Activated CD8-positive, alpha-beta memory T cell treated with anti-CD3 and anti-CD28 coated beads, Interleukin-2, amount 10 ng/mL, durations not matched to agents 7 days and 5 days (primary cell): ENCODE results near the gene NRP1. TPM values are rescaled to one million over a fixed set of nuclear protein-coding genes. Genes with fewer than 3 reads are reported as not detected.

Experiments used
- ATAC-seq: fragments of 150-1000 bp; cut with Tn5 transposase; one replicate; pipeline ENCODE4 v1.10.0; 2021; ENCODE audit warnings: moderate library complexity
- CTCF ChIA-PET: fragments of 350-600 bp; sonication (Branson Sonifier 250); formaldehyde crosslinking; loops from one replicate; lab custom pipeline; 2021; ENCODE audit warnings: antibody characterized with exemption; lab: Charles Lee
- DNase-seq: peaks from one replicate; pipeline ENCODE4 v3.0.0-alpha.2; 2020
- H3K27ac Mint-ChIP-seq: one replicate; pipeline ENCODE4 v1.8.0; 2021; ENCODE audit warnings: mild to moderate bottlenecking, mixed read lengths
- H3K27me3 Mint-ChIP-seq: one replicate; pipeline ENCODE4 v1.8.0; 2021; ENCODE audit warnings: mixed read lengths
- H3K36me3 Mint-ChIP-seq: one replicate; pipeline ENCODE4 v1.8.0; 2021; ENCODE audit warnings: mild to moderate bottlenecking, mixed read lengths
- H3K4me1 Mint-ChIP-seq: one replicate; pipeline ENCODE4 v1.8.0; 2021; ENCODE audit warnings: mixed read lengths
- H3K4me3 Mint-ChIP-seq: one replicate; pipeline ENCODE4 v1.8.0; 2021; ENCODE audit warnings: mild to moderate bottlenecking, moderate library complexity, mixed read lengths
- H3K9me3 Mint-ChIP-seq: one replicate; pipeline ENCODE4 v1.8.0; 2022; ENCODE audit warnings: low read depth, mixed read lengths
- total RNA-seq, 2 experiments: library from RNA; stranded (reverse); gene quantifications; one replicate each; pipeline ENCODE4 v1.2.3, GENCODE V29; 2021

Gene NRP1
- total RNA-seq, 2 experiments from 2014 or later, result 0.55 to 2.0 TPM

GRCh38 chr10:33237736-33238624 lies 96.5 kb downstream of the NRP1 start:
- Mint-ChIP-seq H3K27ac (no peak overlapping the region), H3K4me1 (no peaks in the 10 kb centered on the region), H3K36me3 (no peaks in the 10 kb centered on the region), H3K4me3 (no peak overlapping the region), H3K27me3 (peaks cover 17% of the 10 kb centered on the region), H3K9me3 (no peaks in the 10 kb centered on the region)
- no peak for ATAC-seq
- CTCF ChIA-PET, result no interaction called here
- no peak for DNase-seq

GRCh38 chr10:33236916-33237315 lies 97.6 kb downstream of the NRP1 start:
- Mint-ChIP-seq H3K27ac (no peak overlapping the region), H3K27me3 (peaks cover 18% of the 10 kb centered on the region), H3K36me3 (no peaks in the 10 kb centered on the region), H3K9me3 (no peaks in the 10 kb centered on the region), H3K4me3 (no peak overlapping the region), H3K4me1 (no peaks in the 10 kb centered on the region)
- ATAC-seq, result no peak
- DNase-seq, result no peak
- CTCF ChIA-PET, result no interaction called here

DNA sequence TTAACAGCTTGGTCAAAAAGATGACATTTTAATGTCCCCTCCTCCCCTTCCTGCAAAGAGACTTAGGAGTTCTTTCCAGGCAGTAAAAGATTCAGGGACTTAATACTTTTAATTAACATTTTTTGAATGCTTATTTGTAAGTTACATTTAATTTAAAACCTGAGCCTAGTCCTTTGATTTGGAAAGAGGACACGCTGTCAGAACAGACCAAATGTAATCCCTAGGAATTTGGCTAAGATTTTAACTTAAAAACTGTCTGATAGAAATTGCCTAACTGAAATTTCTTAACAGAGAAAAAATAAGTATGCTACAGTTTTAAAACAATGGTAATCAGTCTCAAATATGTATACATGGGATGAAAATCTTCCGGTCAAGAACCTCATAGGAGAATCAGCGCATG lies 98.5 kb downstream of the NRP1 start:
- no peak for DNase-seq
- no peak for ATAC-seq
- CTCF ChIA-PET, result no interaction called here

GRCh38 chr10:33235251-33235884 lies 99.1 kb downstream of the NRP1 start:
- Mint-ChIP-seq H3K36me3 (no peaks in the 10 kb centered on the region), H3K27ac (no peak overlapping the region), H3K27me3 (peaks cover 21% of the 10 kb centered on the region), H3K4me3 (no peak overlapping the region), H3K9me3 (no peaks in the 10 kb centered on the region), H3K4me1 (no peaks in the 10 kb centered on the region)
- no peak for ATAC-seq
- no peak for DNase-seq
- CTCF ChIA-PET, result no interaction called here

More for the DNA sequence above, 98.5 kb downstream of the NRP1 start:
- no peak overlapping the region for H3K27ac Mint-ChIP-seq
- peaks cover 22% of the 10 kb centered on the region for H3K27me3 Mint-ChIP-seq
- H3K4me1 Mint-ChIP-seq, result no peaks in the 10 kb centered on the region
- H3K9me3 Mint-ChIP-seq, result no peaks in the 10 kb centered on the region
- H3K4me3 Mint-ChIP-seq, result no peak overlapping the region
- H3K36me3 Mint-ChIP-seq, result no peaks in the 10 kb centered on the region

DNA sequence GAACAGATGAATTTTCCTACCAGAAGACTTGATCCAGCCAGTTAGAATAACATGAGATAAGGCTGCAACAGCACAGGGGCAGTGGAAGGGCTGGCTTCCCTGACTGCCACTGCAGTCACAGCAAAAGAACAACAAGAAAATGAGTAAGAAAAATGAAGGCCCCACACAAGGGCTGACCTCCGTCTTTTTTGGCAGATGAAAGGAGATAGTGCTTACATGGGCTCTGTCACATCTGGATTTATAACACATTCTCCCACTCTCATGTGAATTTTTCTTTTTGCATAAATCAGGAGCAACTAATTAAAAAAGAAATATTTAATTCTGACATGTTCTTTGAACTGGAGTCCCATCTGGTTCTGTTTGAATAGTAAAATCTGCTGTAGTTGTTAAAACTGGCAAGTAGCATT lies 99.6 kb downstream of the NRP1 start:
- Mint-ChIP-seq H3K36me3 (no peaks in the 10 kb centered on the region), H3K27ac (no peak overlapping the region), H3K27me3 (peaks cover 19% of the 10 kb centered on the region), H3K4me1 (no peaks in the 10 kb centered on the region), H3K4me3 (no peak overlapping the region), H3K9me3 (no peaks in the 10 kb centered on the region)
- no peak for ATAC-seq
- CTCF ChIA-PET, result no interaction called here
- no peak for DNase-seq

GRCh38 chr10:33233635-33234034 lies 100.8 kb downstream of the NRP1 start:
- Mint-ChIP-seq H3K4me1 (no peaks in the 10 kb centered on the region), H3K4me3 (no peak overlapping the region), H3K27me3 (peaks cover 21% of the 10 kb centered on the region), H3K27ac (no peak overlapping the region), H3K9me3 (no peaks in the 10 kb centered on the region), H3K36me3 (no peaks in the 10 kb centered on the region)
- DNase-seq, result no peak
- ATAC-seq, result no peak
- CTCF ChIA-PET, result no interaction called here

DNA sequence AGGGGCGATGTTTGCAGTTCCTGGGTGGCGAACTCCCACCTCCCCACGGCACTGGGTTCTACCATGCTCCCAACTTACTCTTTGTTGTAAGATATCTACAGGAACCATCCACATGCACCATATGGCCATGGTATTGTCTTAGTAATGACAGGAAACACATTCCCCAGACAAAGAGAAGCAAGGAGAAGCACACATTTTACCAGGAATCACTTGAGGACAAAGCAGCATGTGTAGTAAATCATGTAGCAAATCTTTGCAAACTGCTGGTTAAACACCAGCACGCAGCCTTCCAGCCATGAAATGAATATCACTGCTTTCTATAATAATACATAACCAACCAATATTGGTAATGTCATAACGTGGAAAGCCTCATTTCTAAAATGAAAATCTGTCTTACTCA lies 101.2 kb downstream of the NRP1 start:
- H3K36me3 Mint-ChIP-seq, result no peaks in the 10 kb centered on the region
- DNase-seq (no peak), ATAC-seq (no peak)
- H3K4me3 Mint-ChIP-seq, result no peak overlapping the region
- no peaks in the 10 kb centered on the region for H3K9me3 Mint-ChIP-seq
- H3K4me1 Mint-ChIP-seq, result no peaks in the 10 kb centered on the region
- no peak overlapping the region for H3K27ac Mint-ChIP-seq
- CTCF ChIA-PET, result no interaction called here
- peaks cover 21% of the 10 kb centered on the region for H3K27me3 Mint-ChIP-seq

DNA sequence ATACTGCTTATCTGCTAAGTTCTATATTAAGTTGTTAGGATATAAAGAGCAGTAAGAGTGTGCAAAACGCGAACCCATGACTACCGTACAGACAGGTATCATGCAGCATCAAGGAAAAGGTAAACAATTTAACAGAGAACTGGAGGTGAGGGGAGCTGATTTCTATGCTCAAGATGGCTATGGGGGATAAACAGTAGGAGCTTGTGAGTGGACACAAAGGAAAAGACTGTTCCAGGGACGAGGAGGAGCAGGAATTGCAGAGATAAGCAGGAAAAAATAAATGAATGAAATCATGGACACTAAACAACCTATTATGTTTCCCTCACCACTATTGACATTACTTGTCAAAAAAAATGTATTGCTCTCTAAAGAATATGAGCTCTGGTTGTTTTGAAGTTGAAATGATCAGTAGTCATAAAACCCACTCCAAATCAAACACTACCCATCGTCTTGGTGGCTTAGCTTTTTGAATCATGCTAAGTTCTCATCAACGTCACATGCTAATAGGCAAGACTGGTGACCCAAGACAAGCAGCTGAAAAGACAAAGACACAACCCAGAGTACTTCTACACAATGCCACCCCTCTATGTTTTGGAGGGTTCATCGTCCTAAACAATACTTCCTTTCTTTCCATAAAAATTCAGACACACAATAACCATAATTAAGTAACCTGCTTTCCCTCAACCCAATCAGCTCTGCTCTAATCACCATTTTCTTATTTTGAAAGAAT lies 102.7 kb downstream of the NRP1 start:
- Mint-ChIP-seq H3K4me3 (no peak overlapping the region), H3K4me1 (no peaks in the 10 kb centered on the region), H3K9me3 (no peaks in the 10 kb centered on the region), H3K36me3 (no peaks in the 10 kb centered on the region), H3K27ac (no peak overlapping the region), H3K27me3 (peaks cover 20% of the 10 kb centered on the region)
- DNase-seq (no peak), ATAC-seq (no peak)
- CTCF ChIA-PET, result no interaction called here

DNA sequence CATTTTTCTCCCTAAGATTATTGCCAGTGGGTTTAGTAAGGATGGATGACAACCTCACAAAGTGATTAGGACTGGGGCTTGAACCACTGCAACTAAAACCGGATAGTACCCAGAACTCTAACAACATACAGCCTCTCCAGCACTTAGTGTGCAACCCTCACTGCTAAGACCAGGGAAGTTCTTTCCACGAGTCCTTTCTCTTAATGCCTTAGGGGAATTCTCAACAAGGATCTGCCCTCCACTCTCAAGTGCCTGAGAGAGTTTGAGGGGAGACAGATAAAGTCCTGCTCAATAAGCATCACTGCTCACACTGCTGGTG lies 104.6 kb downstream of the NRP1 start:
- H3K36me3 Mint-ChIP-seq, result no peaks in the 10 kb centered on the region
- DNase-seq (no peak), ATAC-seq (no peak)
- H3K4me3 Mint-ChIP-seq, result no peak overlapping the region
- H3K9me3 Mint-ChIP-seq, result no peaks in the 10 kb centered on the region
- H3K27ac Mint-ChIP-seq, result no peak overlapping the region
- no peaks in the 10 kb centered on the region for H3K4me1 Mint-ChIP-seq
- peaks cover 27% of the 10 kb centered on the region for H3K27me3 Mint-ChIP-seq
- CTCF ChIA-PET, result no interaction called here

- CTCF ChIA-PET, result no interaction called here
- H3K27ac Mint-ChIP-seq, result no peak overlapping the region
- DNase-seq, result no peak
- no peaks in the 10 kb centered on the region for H3K4me1 Mint-ChIP-seq
- peaks cover 27% of the 10 kb centered on the region for H3K27me3 Mint-ChIP-seq
- H3K9me3 Mint-ChIP-seq, result no peaks in the 10 kb centered on the region
- no peaks in the 10 kb centered on the region for H3K36me3 Mint-ChIP-seq
- ATAC-seq, result no peak
- H3K4me3 Mint-ChIP-seq, result no peak overlapping the region
These were observed 105.1 kb downstream of the NRP1 start for GRCh38 chr10:33229252-33229948.

GRCh38 chr10:33228426-33228825 lies 106.0 kb downstream of the NRP1 start:
- H3K27me3 Mint-ChIP-seq, result peaks cover 27% of the 10 kb centered on the region
- H3K4me3 Mint-ChIP-seq, result no peak overlapping the region
- no peaks in the 10 kb centered on the region for H3K36me3 Mint-ChIP-seq
- no peaks in the 10 kb centered on the region for H3K9me3 Mint-ChIP-seq
- DNase-seq (no peak), ATAC-seq (no peak)
- H3K27ac Mint-ChIP-seq, result no peak overlapping the region
- CTCF ChIA-PET, result no interaction called here
- H3K4me1 Mint-ChIP-seq, result no peaks in the 10 kb centered on the region

DNA sequence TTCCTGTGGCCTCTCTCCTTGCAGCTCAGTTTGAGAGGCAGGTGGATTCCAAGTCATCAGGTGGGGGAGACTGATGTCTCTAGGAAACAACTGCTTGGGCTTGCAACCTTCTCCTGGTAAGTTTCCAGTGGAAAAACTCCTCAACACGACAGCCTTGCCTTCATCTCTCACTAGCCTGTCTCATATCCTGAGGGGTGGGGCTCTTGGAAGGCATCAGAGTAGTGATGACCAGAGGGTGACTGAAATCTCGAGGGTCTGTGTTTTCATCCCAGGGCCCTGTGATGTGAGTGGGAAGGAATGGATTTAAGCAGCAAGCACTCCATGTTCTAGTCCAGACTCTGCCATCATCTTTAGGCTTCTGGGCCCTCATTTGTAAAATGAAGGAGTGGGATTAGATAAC lies 107.0 kb downstream of the NRP1 start:
- Mint-ChIP-seq H3K27ac (no peak overlapping the region), H3K9me3 (no peaks in the 10 kb centered on the region), H3K27me3 (peaks cover 27% of the 10 kb centered on the region), H3K4me1 (no peaks in the 10 kb centered on the region), H3K4me3 (no peak overlapping the region), H3K36me3 (no peaks in the 10 kb centered on the region)
- no peak for ATAC-seq
- DNase-seq, result no peak
- CTCF ChIA-PET, result no interaction called here

- ATAC-seq, result no peak
- CTCF ChIA-PET, result no interaction called here
These were observed 110.1 kb downstream of the NRP1 start for GRCh38 chr10:33224251-33224965.

More at GRCh38 chr10:33224251-33224965, 110.1 kb downstream of the NRP1 start:
- Mint-ChIP-seq H3K27ac (no peak overlapping the region), H3K27me3 (peaks cover 13% of the 10 kb centered on the region), H3K4me3 (no peak overlapping the region), H3K36me3 (no peaks in the 10 kb centered on the region), H3K4me1 (no peaks in the 10 kb centered on the region), H3K9me3 (no peaks in the 10 kb centered on the region)
- no peak for DNase-seq
